ENCODE data around the gene PASK.

DNA sequence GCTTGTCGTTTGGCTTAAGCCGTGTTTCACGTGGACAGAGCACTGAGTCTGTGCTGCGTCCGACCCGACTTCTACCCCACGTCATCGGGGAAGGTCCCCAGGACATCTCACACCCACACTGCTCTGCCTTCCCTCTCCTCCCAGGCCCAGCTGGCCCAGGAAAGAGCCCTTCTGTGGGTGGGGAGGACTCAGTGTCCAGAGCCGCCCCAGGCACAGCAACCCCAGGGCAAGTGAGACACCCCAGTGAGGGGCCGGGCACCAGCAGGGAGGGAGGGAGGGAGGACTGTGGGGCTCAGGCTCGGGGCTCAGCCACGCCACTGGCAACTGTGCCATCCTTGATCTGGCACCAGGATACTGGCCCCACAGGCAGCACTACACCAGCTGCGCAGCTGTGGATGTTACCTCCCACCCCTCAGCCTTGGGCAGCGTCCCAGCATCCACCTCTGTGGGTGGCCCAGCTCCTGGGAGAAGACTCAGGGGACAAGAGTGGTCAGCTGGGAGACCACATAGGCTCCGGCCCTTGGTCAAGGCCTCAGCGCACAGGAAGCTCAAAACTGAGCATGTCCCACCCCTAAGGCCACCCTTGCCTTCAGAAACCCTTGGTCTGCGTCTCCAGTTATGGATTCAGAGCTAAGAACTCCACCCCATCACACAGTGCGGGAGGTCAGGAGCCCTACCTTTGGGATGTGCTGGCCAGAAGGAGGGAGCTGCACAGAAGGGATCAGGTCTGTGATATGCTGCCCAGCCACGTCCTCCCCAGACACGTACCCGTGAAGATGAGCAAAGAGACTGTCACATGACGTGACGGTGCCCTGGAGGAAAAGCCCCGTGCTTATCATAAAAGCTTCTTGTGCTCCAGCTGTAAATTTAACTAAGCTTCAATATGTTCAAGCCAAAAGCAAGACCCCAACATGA, 11.7 kb downstream of the PASK start:
- TF ChIP-seq, protein P1, sequence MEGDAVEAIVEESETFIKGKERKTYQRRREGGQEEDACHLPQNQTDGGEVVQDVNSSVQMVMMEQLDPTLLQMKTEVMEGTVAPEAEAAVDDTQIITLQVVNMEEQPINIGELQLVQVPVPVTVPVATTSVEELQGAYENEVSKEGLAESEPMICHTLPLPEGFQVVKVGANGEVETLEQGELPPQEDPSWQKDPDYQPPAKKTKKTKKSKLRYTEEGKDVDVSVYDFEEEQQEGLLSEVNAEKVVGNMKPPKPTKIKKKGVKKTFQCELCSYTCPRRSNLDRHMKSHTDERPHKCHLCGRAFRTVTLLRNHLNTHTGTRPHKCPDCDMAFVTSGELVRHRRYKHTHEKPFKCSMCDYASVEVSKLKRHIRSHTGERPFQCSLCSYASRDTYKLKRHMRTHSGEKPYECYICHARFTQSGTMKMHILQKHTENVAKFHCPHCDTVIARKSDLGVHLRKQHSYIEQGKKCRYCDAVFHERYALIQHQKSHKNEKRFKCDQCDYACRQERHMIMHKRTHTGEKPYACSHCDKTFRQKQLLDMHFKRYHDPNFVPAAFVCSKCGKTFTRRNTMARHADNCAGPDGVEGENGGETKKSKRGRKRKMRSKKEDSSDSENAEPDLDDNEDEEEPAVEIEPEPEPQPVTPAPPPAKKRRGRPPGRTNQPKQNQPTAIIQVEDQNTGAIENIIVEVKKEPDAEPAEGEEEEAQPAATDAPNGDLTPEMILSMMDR (IDR thresholded peaks at IDR 0.05), result no peak
- TF ChIP-seq EZH2 (IDR thresholded peaks at IDR 0.05) (no peak), EZH2phosphoT487 (IDR thresholded peaks at IDR 0.05) (no peak)

Measured in neural progenitor cell (in vitro differentiated cells).